Common myeloid progenitor, CD34-positive (primary cell): ENCODE results near the gene PIEZO1.

ENCODE experiments used
- CTCF ChIA-PET: fragments of 350-600 bp; sonication (Branson Sonifier 250); formaldehyde crosslinking; loops from one replicate; lab custom pipeline; 2021; ENCODE audit warnings: antibody characterized with exemption; lab: Charles Lee
- POLR2A ChIA-PET: fragments of 350-600 bp; sonication (Branson Sonifier 250); formaldehyde crosslinking; loops from one replicate; lab custom pipeline; 2021; ENCODE audit warnings: antibody characterized with exemption; lab: Charles Lee
- DNase-seq, 3 donors: peaks; one replicate each; pipeline versions ENCODE4 v3.0.0 to v3.0.0-alpha.2; 2013
- H3K27ac ChIP-seq, 2 experiments: 1 replicate in 1 of 2; 2 replicates in 1 of 2; pipeline ENCODE4 v1.7.0; 2013; ENCODE audit warnings: inconsistent platforms in 2 of 2, low read length in 2 of 2, mild to moderate bottlenecking in 2 of 2, low read depth in 1 of 2, moderate library complexity in 1 of 2; ENCODE audit not compliant: severe bottlenecking in 2 of 2, insufficient read depth in 1 of 2, poor library complexity in 1 of 2
- H3K27me3 ChIP-seq, 5 experiments: replicated peaks in 2 of 5; 1 replicate in 3 of 5; 2 replicates in 2 of 5; pipeline versions ENCODE4 v1.6.1 to v1.7.0; 2013; ENCODE audit warnings: low read length in 4 of 5, mild to moderate bottlenecking in 2 of 5, moderate library complexity in 2 of 5, inconsistent platforms in 1 of 5; ENCODE audit not compliant: insufficient read depth in 5 of 5, control insufficient read depth in 4 of 5
- H3K36me3 ChIP-seq, 4 experiments: 1 replicate in 2 of 4; 2 replicates in 2 of 4; pipeline versions ENCODE4 v1.6.1 to v1.7.0; 2013; ENCODE audit warnings: low read length in 3 of 4, control low read depth in 1 of 4, mild to moderate bottlenecking in 1 of 4; ENCODE audit not compliant: control insufficient read depth in 4 of 4, insufficient read depth in 4 of 4
- H3K4me1 ChIP-seq, 4 experiments: 1 replicate in 3 of 4; 2 replicates in 1 of 4; pipeline versions ENCODE4 v1.6.1 to v1.7.1; 2013; ENCODE audit warnings: low read length in 3 of 4, mild to moderate bottlenecking in 3 of 4, control low read depth in 1 of 4, inconsistent platforms in 1 of 4, moderate library complexity in 1 of 4; ENCODE audit not compliant: control insufficient read depth in 4 of 4, insufficient read depth in 4 of 4; ENCODE audit errors: control extremely low read depth in 1 of 4
- H3K4me3 ChIP-seq, 7 experiments: 1 replicate in 4 of 7; 2 replicates in 3 of 7; pipeline versions ENCODE4 v1.5.1 to v1.7.0; 2013; ENCODE audit warnings: mild to moderate bottlenecking in 7 of 7, low read length in 6 of 7, moderate library complexity in 6 of 7, inconsistent platforms in 2 of 7, low read depth in 2 of 7, control low read depth in 1 of 7; ENCODE audit not compliant: insufficient read depth in 4 of 7, control insufficient read depth in 1 of 7; ENCODE audit errors: extremely low read depth in 1 of 7
- H3K9me3 ChIP-seq, 5 experiments: 1 replicate in 4 of 5; 2 replicates in 1 of 5; pipeline versions ENCODE4 v1.6.1 to v1.7.1; 2013; ENCODE audit warnings: low read length in 4 of 5, mild to moderate bottlenecking in 2 of 5, inconsistent platforms in 1 of 5, low read depth in 1 of 5, moderate library complexity in 1 of 5; ENCODE audit not compliant: control insufficient read depth in 4 of 5, insufficient read depth in 2 of 5; ENCODE audit errors: control extremely low read depth in 1 of 5
- WGBS: methylation state at CpG from one replicate; pipeline ENCODE4 v1.1.5; 2013; ENCODE audit not compliant: insufficient coverage; 5-methylcytosine and 5-hydroxymethylcytosine counted together

PIEZO1 gene

DNA sequence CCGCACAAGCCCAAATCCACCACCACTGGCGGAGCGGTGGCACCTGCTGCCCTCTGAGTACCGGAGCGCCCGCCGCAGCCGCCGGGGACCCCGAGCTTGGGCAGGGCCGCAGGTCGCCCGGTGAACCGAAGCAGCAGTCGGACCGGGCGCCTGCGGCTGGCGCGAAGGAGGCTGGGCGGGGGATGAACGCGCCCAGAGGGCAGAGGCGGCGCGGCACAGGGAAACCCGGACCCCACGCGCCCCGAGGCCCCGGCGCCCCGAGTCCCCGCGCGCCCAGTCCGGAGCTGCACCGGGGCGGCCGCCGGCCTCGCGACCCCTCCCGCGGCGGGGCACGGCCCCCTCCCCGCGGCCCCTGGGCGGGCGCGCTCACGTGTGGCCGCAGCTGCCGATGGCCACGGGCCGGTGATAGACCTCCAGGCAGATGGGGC is 79.2 kb downstream of the PIEZO1 start:
- DNase-seq = peak in 1 of 3 donors; percentile 28
- Histone ChIP-seq H3K27ac (peak overlapping the region in 1 of 2 experiments; percentile 79), H3K4me3 (peak overlapping the region; percentile 70 to 93 (median 87)), H3K4me1 (peaks cover 9 to 61% (median 60%) of the 10 kb centered on the region in 4 experiments), H3K27me3 (no peaks in the 10 kb centered on the region), H3K36me3 (peaks cover 0 to 32% (median 3%) of the 10 kb centered on the region in 4 experiments), H3K9me3 (no peaks in the 10 kb centered on the region)
- WGBS = 0% methylated on average over 43 of the region's 57 CpGs
- CTCF ChIA-PET = interaction anchor here (0.6 to 4.5 kb wide), 4 partner anchors 18 to 95 kb away, joined by 3 to 18 read pairs (median 12); no protein-coding TSS in a partner anchor
- POLR2A ChIA-PET = no interaction called here

DNA sequence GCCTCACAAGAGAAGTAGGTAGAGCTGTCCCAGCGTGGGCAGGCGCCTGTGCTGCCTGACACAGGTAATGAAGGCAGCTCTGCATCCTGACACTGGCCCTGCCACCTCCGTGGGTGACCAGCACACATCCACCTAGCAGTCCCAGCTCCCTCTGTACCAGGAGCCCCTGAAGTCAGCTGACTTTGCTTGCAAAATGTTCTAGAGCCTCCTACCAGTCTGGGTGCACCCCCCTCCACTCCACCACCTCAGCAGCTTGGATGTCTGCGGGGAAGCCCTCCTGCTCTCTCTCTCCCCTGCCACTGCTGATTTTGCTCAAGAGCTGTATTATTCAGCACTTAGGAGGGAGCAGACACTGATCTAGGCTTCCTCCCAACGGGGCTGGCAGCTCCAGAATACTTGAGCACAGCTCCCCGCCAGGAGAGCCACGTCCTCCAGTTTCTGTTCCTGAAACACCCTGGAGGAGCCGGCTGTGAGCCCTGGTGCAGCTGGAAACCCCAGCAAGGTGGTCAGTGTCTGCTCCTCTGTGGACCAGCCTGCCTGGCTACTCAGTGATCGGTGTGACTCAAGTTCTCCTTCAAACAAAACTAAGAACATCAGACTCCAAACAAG is 79.8 kb downstream of the PIEZO1 start:
- H3K9me3 ChIP-seq = no peaks in the 10 kb centered on the region
- ChIA-PET POLR2A (interaction anchor here (0.6 kb wide), 1 partner anchor 19 kb away, joined by 3 read pairs; the partner anchor contains the start of gene SNAI3), CTCF (interaction anchor here (0.6 to 4.5 kb wide), 5 partner anchors 9 to 96 kb away, joined by 3 to 18 read pairs (median 11); no protein-coding TSS in a partner anchor)
- peaks cover 0 to 30% (median 3%) of the 10 kb centered on the region in 4 experiments for H3K36me3 ChIP-seq
- DNase-seq = peak in 2 of 3 donors; percentile 11 to 35
- peaks cover 9 to 68% (median 66%) of the 10 kb centered on the region in 4 experiments for H3K4me1 ChIP-seq
- 22% methylated on average over 7 of the region's 9 CpGs for WGBS
- H3K4me3 ChIP-seq = peak overlapping the region; percentile 70 to 93 (median 87)
- no peaks in the 10 kb centered on the region for H3K27me3 ChIP-seq
- H3K27ac ChIP-seq = peak overlapping the region in 1 of 2 experiments; percentile 75

DNA sequence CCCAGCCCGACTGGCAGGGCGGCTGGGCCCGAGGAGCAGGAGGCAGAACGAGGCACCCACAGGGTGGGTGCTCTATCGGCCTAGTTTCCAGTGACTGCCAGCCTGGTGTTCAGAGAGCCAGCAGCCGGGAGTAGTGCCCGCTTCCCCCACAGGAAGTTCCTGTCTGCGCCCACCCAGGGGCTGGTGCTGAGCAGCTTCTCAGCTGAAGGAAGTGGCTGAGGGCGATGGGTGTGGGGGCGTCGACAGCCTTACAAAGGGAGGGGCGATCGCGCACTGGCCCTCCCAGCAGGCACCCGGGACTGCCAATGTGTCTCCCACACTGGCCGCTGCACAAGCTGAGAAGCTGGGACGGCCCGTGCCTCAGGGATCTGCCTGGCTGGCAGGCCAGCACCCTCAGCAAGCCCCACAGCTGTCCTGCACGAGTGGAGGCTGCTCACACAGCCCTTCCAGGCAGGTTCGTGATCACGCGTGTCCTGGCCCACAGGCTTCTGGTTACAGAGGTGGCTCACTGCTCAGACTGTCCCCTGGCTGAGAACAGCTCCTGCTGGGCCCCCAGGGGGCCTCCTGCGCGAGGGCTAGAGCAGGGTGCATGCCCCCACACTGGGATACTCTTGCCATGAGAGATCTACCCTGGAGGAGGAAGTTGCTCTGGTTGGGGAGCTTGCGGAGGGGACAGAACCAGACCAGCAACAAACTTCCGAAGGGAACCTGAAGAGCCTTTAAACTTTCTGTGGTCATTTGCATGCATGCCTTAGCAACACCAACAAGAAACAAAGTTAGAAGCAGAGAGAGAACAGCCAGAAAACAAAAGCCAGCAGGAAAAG is 81.3 kb downstream of the PIEZO1 start:
- no peaks in the 10 kb centered on the region for H3K9me3 ChIP-seq
- POLR2A ChIA-PET = interaction anchor here (0.6 to 2.8 kb wide), 6 partner anchors 12 to 91 kb away, joined by 3 to 11 read pairs (median 3); partner anchors contain the start of genes MVD and SNAI3
- H3K4me1 ChIP-seq = peaks cover 9 to 79% (median 78%) of the 10 kb centered on the region in 4 experiments
- H3K36me3 ChIP-seq = peaks cover 0 to 34% (median 13%) of the 10 kb centered on the region in 4 experiments
- peak overlapping the region in 6 of 7 experiments; percentile 48 to 87 (median 66) for H3K4me3 ChIP-seq
- CTCF ChIA-PET = interaction anchor here (0.7 to 4.5 kb wide), 7 partner anchors 8 to 65 kb away, joined by 3 to 18 read pairs (median 4); no protein-coding TSS in a partner anchor
- WGBS = 0% methylated on average over 15 of the region's 26 CpGs
- H3K27ac ChIP-seq = peak overlapping the region; percentile 64 to 77
- peak; percentile 56 to 84 (median 77) for DNase-seq
- H3K27me3 ChIP-seq = no peaks in the 10 kb centered on the region

DNA sequence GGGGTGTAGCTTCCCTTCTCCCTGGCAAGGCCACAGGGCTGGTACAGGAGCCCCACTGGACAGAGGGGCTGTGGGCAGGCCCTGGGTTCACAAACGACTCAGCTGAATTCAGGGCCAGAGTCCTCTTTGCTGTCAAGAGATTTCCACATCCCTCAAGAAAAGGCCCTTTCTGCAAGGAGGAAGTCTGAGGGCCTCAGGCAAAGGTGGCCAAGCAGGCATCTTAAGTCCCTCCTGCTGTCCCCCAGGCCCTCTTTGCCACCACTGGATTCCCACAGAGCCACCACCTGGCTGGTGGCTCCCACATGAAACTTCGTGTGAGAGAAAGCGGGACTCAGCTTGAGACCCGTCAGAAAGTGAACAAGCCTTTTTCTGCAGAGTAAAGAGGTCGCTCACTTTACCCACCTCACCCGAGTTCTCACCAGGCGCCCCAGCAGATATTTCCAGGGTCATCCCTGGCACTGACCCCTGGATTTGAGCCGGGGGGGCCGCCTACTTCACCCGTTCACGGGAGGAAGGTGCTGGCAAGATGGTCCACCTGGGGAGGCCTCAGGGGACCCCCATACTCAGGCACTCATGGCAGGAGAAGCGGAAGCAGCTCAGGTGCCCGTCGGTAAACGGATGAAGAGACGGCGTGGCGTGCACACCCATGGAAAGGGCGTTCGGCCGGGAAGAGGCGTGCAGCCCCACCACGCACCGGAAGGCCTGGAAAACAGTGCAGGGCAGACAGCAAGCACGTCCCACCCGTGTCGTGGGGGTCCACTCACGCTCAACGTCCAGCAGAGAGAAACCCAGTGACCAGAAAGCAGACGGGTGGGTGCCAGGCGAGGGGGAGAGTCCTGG is 82.4 kb downstream of the PIEZO1 start:
- Histone ChIP-seq H3K27ac (peak overlapping the region in 1 of 2 experiments; percentile 77), H3K36me3 (peaks cover 0 to 40% (median 21%) of the 10 kb centered on the region in 4 experiments), H3K4me1 (peaks cover 9 to 84% (median 81%) of the 10 kb centered on the region in 4 experiments), H3K4me3 (peak overlapping the region in 6 of 7 experiments; percentile 40 to 87 (median 66)), H3K27me3 (no peaks in the 10 kb centered on the region), H3K9me3 (no peaks in the 10 kb centered on the region)
- 58% methylated on average over 31 of the region's 31 CpGs for WGBS
- DNase-seq = peak in 2 of 3 donors; percentile 40 to 42
- POLR2A ChIA-PET = interaction anchor here (0.5 to 2.8 kb wide), 6 partner anchors 11 to 550 kb away, joined by 3 to 15 read pairs (median 6); partner anchors contain the start of gene SNAI3
- CTCF ChIA-PET = interaction anchor here (0.7 to 4.5 kb wide), 7 partner anchors 9 to 481 kb away, joined by 3 to 24 read pairs (median 5); no protein-coding TSS in a partner anchor

DNA sequence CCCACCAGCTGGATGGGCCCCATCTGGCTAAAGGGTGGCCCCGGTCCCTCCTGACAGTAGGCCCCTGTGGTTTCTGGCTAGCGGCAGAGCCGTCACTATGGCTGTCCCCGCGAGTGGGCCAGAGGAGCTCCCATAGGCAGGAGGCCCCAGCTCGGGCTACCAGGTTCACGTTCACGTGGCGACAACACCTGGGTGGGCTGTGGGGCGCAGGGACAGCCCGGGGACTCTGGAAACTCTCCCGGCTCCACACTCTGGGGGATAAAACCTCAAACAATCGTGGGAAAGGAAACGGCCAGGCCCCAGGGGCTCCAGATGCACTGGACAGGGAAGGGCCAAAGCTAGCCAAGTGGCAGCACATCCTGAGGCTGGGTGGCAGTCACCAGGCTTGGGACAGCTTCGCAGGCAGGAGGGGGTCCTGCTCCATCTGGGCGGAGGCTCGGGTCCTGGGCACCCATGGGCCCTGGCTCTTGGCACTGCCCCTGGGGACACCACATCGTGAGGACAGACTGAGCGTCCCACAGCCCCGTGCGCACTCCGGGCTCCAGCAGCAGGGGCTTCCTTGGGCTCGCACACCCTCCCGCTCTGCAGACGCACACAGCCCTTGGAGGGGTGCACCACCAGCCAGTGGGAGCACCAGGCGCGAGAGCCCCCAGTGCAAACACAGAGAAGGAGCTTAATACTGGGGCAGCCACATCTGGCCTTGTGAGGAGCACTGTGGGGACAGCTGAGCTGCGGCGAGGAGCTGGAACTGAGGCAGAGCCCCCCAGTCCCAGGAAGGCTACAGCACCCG is 83.2 kb downstream of the PIEZO1 start:
- WGBS = 48% methylated on average over 27 of the region's 30 CpGs
- no peak for DNase-seq
- Histone ChIP-seq H3K4me3 (peak overlapping the region in 6 of 7 experiments; percentile 13 to 87 (median 50)), H3K4me1 (peaks cover 6 to 76% (median 72%) of the 10 kb centered on the region in 4 experiments), H3K36me3 (peaks cover 0 to 48% (median 28%) of the 10 kb centered on the region in 4 experiments), H3K27ac (peak overlapping the region; percentile 40 to 77), H3K27me3 (no peaks in the 10 kb centered on the region), H3K9me3 (no peaks in the 10 kb centered on the region)
- CTCF ChIA-PET = interaction anchor here (1.1 to 4.5 kb wide), 5 partner anchors 10 to 97 kb away, joined by 3 to 24 read pairs (median 5); no protein-coding TSS in a partner anchor
- POLR2A ChIA-PET = interaction anchor here (1.6 to 2.8 kb wide), 5 partner anchors 10 to 52 kb away, joined by 4 to 15 read pairs (median 8); partner anchors contain the start of gene SNAI3
